Measurements from ENCODE around the gene M1AP. TPM values are rescaled to one million over a fixed set of nuclear protein-coding genes. Genes with fewer than 3 reads are reported as not detected.
"Not testable (repeated sequence)": the region's sequence is repeated elsewhere in the genome, so short reads cannot be mapped to it uniquely, and the experiment has no call there.

M1AP gene
- total RNA-seq, 1 experiment from 2014 or later, result not detected

DNA sequence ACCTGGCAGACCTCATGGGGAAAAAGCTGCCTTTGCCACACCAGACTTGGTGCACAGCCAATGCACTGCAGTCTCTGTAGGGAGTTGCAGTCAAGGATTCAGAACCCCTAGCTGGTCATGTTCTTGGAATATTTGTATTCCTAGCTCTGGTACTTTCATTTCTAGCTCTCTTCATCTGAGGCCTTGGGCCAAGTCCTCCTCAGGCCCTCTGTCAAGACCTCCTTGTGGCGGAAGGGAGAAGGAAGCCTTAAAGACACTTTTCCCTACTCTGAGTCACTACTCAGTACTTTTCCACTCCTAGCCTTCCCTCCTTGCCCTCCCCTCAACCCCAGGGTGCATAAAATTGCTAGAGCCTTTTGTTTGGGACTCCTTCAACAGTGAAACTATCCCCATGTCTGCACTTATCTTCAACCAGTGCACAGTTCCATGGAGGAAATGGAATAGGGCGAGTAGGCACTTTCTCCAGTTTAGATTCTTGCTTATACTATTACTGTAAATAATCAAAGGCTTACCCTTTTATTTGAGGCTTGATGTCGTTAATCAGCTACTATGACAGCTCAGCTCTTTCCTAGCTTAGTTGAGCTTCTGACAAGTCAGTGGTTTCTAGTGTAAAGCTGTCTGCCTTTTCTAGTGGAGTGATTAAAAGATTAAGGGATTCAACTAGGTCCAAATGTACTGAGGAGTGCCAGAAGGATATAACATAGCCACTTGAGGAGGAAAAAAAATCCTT, 15.8 kb downstream of the M1AP start:
- Histone ChIP-seq H3K36me3 (no peaks in the 10 kb centered on the region), H3K4me3 (no peak overlapping the region), H3K27me3 (no peaks in the 10 kb centered on the region), H3K4me1 (no peaks in the 10 kb centered on the region), H3K27ac (no peak overlapping the region), H3K9me3 (replicated peaks) (no peaks in the 10 kb centered on the region)
- DNase-seq, result no peak

DNA sequence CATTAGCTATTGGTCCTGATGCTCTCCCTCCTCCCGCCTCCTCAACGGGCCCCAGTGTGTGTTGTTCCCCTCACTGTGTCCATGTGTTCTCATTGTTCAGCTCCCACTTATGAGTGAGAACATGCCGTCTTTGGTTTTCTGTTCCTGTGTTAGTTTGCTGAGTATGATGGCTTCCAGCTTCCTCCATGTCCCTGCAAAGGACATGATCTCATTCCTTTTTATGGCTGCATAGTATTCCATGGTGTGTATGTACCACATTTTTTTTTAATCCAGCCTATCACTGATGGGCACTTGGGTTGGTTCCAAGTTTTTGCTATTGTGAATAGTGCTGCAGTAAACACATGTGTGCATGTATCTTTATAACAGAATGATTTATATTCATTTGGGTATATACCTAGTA, 17.7 kb downstream of the M1AP start:
- H3K4me3 ChIP-seq; DNase-seq; H3K27ac ChIP-seq; H3K9me3 ChIP-seq (replicated peaks); H3K4me1 ChIP-seq; H3K36me3 ChIP-seq; H3K27me3 ChIP-seq: not testable (repeated sequence)

DNA sequence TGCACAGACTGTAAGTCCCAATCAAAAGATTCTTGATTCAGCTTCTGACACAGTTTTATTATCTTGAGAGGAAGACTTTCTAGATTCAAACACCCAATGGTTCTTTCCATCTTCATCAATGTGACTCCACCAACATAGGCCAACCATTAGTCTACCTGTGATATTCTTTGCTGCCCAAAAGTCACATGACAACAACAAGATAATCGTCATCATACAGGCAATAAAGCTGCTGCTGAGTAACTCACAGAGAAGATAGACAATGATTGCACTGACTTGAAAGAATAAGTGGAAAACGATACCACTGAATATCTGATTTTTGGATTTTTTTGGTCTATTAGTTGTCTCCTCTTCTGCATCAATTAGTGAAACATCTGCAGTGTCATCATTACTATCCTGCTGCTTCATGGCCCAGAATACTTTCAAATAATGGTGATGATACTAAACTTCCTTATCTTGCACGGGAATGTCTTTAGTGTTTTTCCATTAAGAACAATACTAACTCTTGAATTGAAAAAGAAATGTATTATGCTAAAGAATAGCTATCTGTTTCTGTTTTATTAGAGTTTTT, 19.5 kb downstream of the M1AP start:
- Histone ChIP-seq H3K27ac (no peak overlapping the region), H3K4me1 (no peaks in the 10 kb centered on the region), H3K36me3 (no peaks in the 10 kb centered on the region), H3K27me3 (0 out of 2 replicates have a peak, but pooled peaks cover 3% of the 10 kb centered on the region), H3K9me3 (replicated peaks) (no peaks in the 10 kb centered on the region), H3K4me3 (no peak overlapping the region)
- DNase-seq, result no peak

DNA sequence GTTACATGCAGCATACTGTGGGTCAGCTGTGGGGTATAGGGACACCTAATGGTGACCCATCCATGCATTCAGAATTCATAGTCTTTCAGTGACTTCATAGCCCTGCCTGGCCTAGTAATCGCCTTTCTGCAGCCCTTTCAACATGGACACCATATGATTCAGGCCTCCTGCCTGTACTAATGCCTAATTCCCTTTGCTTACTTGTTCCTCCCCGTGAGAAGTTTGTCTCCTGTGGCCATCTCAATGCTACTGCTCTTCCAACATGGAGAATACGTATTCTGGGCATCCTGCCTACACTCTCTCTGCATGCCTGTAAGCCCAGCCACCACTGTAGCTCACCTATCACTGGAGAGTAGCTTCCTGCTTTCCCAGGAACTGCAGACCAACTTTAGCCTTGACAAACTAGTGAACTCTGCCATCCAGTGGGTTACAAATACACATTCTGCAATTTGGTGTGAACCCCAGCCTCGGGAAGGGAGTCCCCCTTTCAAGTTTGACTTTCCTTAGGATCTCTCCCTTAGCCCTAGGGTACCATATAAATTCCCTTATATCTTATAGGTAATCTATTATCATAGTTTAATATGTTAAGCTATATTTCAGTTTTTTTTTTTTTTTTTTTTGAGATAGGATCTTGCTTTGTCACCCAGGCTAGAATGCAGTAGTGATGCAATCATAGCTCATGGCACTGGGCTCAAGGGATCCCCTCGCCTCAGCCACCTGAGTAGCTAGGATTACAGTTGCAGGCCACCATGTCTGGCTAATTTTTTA, 22.3 kb downstream of the M1AP start:
- DNase-seq, result no peak
- 0 out of 2 replicates have a peak, but pooled peaks cover 3% of the 10 kb centered on the region for H3K27me3 ChIP-seq
- H3K27ac ChIP-seq, result no peak overlapping the region
- no peaks in the 10 kb centered on the region for H3K4me1 ChIP-seq
- H3K4me3 ChIP-seq, result no peak overlapping the region
- H3K9me3 ChIP-seq (replicated peaks), result no peaks in the 10 kb centered on the region
- H3K36me3 ChIP-seq, result no peaks in the 10 kb centered on the region

DNA sequence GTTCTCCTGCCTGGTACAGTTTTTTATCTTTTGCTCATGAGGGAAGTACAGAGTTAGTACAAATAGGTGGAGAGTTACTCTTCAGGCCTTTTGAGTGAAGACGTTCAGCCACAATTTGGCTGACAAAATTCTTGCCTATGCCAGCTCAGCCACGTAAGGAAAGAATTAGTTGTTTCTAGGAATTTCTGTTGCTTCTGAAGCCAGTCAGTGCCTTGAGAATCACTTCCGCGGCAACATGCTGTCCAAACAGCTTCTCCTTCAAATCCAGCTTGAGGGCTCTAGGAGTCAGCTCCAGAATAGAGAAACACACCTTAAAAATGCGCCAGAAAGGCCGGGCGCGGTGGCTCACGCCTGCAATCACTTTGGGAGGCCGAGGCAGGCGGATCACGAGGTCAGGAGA, 27.5 kb downstream of the M1AP start:
- H3K4me3 ChIP-seq, result no peak overlapping the region
- no peak overlapping the region for H3K27ac ChIP-seq
- 0 out of 2 replicates have a peak, but pooled peaks cover 3% of the 10 kb centered on the region for H3K27me3 ChIP-seq
- no peaks in the 10 kb centered on the region for H3K9me3 ChIP-seq (replicated peaks)
- H3K4me1 ChIP-seq, result no peaks in the 10 kb centered on the region
- DNase-seq, result no peak
- H3K36me3 ChIP-seq, result no peaks in the 10 kb centered on the region

DNA sequence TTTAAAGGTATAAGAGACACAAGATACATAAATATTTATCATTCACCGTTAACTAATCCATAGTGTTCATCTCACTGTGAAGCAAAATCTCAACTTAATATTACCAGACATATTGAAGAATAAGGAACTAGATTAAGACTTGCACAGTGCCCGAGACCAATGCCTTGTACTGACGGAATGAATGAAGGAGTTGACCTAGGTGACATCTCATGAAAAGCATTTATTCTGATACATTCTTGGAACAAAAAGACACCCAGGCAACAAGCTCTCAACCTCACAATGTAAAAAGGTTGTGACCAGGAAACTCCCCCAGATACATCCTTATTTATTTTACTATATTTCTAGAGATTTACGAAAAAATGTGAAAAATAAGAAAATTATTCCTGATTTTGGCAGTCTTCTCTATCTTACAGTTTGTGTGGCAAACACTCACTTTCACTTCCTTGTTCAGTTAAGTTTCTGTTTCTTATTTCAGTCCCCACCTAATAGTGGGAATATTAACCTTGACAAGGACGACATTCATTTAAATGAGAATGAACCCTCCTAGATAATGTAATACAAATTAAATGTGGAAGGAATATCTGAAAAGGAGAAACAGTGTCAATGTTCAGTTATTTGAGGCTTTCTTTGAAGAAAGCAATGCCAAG, 28.4 kb downstream of the M1AP start:
- no peaks in the 10 kb centered on the region for H3K36me3 ChIP-seq
- H3K9me3 ChIP-seq (replicated peaks), result no peaks in the 10 kb centered on the region
- H3K4me3 ChIP-seq, result no peak overlapping the region
- peaks cover 4% of the 10 kb centered on the region; the same call in 1 of the 2 replicates for H3K27me3 ChIP-seq
- no peaks in the 10 kb centered on the region for H3K4me1 ChIP-seq
- no peak overlapping the region for H3K27ac ChIP-seq
- DNase-seq, result no peak

DNA sequence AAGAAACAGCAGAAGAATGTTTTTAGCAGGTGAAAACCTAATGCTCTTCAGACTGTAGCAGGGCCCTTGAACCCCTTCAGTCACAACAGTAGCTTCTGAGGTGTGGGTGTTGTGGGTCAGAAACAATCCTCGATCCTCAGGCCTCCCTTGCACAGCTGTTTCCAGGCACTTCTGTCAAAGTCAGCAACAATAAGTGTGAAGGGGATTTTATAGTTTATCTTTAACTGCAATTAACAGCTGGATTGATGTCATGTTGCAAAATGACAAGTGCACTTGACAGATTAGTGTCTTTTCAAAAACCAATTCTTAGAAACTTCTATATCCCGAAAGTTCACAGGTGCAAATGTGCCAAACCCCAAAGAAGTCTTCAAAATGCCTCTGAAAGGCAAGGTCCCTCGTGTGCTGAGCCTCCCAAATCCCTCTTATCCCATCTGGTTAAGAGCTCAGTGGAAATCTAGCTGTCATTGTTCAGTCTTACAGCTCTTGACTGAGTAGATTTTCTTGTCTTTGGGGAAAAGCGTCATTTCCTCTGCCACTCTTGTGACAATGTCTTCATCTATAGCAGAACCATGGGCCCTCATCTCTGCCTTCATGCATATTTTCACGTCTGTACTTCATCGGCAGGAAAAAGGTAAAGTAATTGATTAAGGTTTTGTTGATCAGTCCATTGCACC, 29.6 kb downstream of the M1AP start:
- H3K9me3 ChIP-seq (replicated peaks), result no peaks in the 10 kb centered on the region
- H3K27ac ChIP-seq, result no peak overlapping the region
- no peak for DNase-seq
- no peaks in the 10 kb centered on the region for H3K36me3 ChIP-seq
- no peaks in the 10 kb centered on the region for H3K4me1 ChIP-seq
- no peak overlapping the region for H3K4me3 ChIP-seq
- peaks cover 5% of the 10 kb centered on the region for H3K27me3 ChIP-seq

DNA sequence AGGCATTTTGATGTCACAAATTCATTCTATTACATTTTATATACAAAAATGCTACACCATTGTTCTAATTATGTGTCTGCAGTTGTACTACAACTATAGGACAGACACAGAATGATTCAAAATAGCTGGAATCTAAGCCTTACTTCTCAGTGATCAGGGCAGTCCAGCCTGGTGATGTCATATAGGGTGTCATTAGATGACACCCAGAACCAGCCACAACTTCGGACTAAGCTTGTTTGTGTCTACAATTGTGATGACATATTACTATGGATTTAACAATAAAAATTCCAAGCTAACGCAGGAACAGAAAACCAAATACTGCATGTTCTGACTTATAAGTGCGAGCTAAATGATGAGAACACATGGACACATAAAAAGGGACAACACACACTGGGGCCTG, 31.0 kb downstream of the M1AP start:
- no peaks in the 10 kb centered on the region for H3K36me3 ChIP-seq
- peaks cover 5% of the 10 kb centered on the region for H3K27me3 ChIP-seq
- H3K4me3 ChIP-seq, result no peak overlapping the region
- no peaks in the 10 kb centered on the region for H3K9me3 ChIP-seq (replicated peaks)
- H3K4me1 ChIP-seq, result no peaks in the 10 kb centered on the region
- no peak for DNase-seq
- H3K27ac ChIP-seq, result no peak overlapping the region

DNA sequence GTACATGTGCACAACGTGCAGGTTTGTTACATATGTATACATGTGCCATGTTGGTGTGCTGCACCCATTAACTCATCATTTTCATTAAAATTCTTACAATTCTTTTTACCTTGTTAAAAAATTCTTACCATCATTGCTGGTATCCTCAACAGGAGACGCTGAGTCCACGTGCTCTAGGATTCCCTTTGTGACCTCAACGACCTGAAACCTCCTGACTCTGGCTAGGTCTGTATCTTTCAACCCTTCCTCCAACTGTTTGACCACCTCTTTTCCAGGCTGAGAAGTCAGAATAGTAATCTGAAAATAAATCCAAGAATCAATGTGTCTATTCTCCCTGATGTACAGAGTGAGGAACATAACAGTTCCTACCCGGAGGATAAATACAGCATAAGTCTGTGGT, 41.2 kb downstream of the M1AP start:
- no peak for DNase-seq

DNA sequence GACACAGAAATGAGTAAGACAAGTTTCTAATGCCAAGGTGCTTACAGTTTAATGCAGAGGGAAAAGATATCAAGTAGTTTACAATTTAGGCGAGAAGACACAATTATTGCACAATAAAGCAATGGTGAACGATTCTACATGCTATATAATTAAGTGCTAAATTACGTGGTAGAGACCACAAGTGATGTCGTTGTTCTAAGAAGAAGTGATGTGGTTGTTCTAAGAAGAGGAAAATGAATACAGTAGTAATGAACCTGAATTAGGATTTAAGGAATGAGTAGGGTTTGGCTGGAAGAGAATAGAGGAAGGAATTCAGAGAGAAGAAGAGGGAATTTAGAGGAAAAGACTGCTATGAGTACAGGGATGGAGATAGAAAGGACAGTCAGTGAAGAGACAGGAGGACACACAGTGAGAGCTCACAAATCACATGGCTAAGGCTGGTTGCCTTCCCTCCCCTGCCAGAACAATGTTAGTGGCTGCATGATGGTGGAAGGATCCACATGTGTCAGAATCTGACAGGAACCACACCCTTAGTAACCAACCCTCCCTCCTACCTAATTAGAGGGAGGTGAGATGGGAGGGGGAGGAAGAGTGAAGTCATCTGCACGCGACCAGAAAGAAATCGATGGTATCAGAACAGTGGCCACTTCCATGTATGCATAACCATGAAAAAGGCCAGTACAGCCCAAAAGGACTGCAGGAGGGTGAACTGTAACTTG, 44.7 kb downstream of the M1AP start:
- H3K27me3 ChIP-seq, result peaks cover 8% of the 10 kb centered on the region; the same call in 1 of the 2 replicates
- no peak overlapping the region for H3K4me3 ChIP-seq
- no peaks in the 10 kb centered on the region for H3K9me3 ChIP-seq (replicated peaks)
- no peak overlapping the region for H3K27ac ChIP-seq
- no peaks in the 10 kb centered on the region for H3K36me3 ChIP-seq
- DNase-seq, result no peak
- no peaks in the 10 kb centered on the region for H3K4me1 ChIP-seq

More for the DNA sequence above, 41.2 kb downstream of the M1AP start:
- Histone ChIP-seq H3K27ac (no peak overlapping the region), H3K27me3 (peaks cover 5% of the 10 kb centered on the region; the same call in 1 of the 2 replicates), H3K4me1 (no peaks in the 10 kb centered on the region), H3K36me3 (no peaks in the 10 kb centered on the region), H3K4me3 (no peak overlapping the region), H3K9me3 (replicated peaks) (no peaks in the 10 kb centered on the region)

DNA sequence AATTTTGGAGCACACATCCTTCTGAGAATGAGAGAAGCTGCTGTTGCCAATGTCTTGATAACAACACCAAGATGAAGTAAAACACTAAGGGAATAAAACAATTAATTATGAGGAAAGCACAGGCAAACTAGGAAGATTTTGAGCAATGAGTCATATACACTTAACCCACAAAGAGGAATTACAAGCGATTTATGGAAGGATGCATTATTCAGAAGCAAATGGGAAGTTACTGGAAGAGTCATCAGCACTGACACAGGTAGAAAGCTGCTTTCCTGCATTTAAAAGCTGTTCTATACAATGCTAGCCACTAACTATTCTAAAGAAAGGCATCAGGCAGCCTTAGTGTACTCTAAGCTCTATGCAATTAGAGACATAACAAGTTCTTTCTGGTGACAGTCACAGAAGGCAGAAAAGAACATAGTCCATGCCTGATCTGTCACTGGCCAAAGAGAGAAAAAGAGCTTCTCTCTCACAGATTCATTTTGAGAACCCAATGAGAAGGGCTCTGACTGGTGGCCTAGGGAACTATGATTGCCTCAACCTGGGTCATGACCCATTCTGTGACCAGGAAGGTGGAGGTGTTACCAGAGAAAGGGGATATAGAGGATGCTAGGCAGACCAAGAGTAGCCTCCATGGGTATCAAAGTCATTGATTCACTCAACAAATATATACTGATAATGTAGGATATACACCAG, 45.4 kb downstream of the M1AP start:
- no peaks in the 10 kb centered on the region for H3K9me3 ChIP-seq (replicated peaks)
- no peaks in the 10 kb centered on the region for H3K36me3 ChIP-seq
- H3K4me3 ChIP-seq, result no peak overlapping the region
- H3K4me1 ChIP-seq, result no peaks in the 10 kb centered on the region
- peaks cover 9% of the 10 kb centered on the region; the same call in 1 of the 2 replicates for H3K27me3 ChIP-seq
- H3K27ac ChIP-seq, result no peak overlapping the region
- no peak for DNase-seq

DNA sequence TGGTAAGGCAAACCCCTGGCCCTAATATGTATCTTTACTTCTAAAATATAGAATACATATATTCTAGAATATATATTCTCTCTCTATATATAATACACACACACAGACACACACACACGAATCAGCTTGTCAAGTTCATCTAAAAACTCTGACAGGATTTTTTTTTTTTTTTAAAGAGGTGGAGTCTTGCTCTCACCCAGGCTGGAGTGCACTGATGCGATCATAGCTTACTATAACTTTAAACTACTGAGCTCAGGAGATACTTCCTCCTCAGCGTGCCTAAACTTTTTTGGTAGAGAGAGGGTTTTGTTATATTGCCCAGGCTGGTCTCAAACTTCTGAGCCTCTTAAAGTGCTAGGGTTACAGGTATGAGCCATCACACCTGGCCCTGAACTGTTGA, 48.5 kb downstream of the M1AP start:
- Histone ChIP-seq H3K27ac (no peak overlapping the region), H3K9me3 (replicated peaks) (no peaks in the 10 kb centered on the region), H3K4me3 (no peak overlapping the region)

DNA sequence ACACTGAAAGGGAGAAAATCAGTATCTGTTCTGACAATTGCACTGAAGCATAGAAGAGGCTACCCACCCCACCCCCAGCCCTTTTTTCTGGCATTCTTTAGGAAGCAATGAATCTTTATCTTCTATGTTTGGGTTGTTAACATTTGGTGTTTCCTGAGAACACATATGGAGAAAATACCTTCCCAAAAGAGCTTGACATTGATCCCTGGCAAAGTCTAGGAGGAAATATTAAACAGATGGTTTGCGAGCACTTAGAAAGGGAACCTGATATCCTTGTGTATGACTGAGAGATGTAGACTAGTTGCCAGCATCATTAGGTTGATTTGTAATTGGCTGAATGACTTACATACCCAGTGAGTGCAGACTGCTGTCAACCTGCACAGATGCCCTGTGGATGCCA, 50.7 kb downstream of the M1AP start:
- no peak overlapping the region for H3K4me3 ChIP-seq
- H3K27me3 ChIP-seq, result peaks cover 6% of the 10 kb centered on the region; the same call in 1 of the 2 replicates
- no peaks in the 10 kb centered on the region for H3K36me3 ChIP-seq
- no peaks in the 10 kb centered on the region for H3K9me3 ChIP-seq (replicated peaks)
- DNase-seq, result no peak
- H3K27ac ChIP-seq, result no peak overlapping the region
- H3K4me1 ChIP-seq, result no peaks in the 10 kb centered on the region

More for the DNA sequence above, 48.5 kb downstream of the M1AP start:
- no peaks in the 10 kb centered on the region for H3K4me1 ChIP-seq
- DNase-seq, result no peak
- H3K36me3 ChIP-seq, result no peaks in the 10 kb centered on the region
- peaks cover 11% of the 10 kb centered on the region; the same call in 1 of the 2 replicates for H3K27me3 ChIP-seq

All from SJCRH30 (cell line).